GM19193 (cell line): ENCODE measurements around the gene ZNF445.

Source experiments
- POLR2A ChIP-seq: IDR thresholded peaks from 4 replicates; pipeline ENCODE4 v1.6.1; 2011; ENCODE audit not compliant: insufficient read depth, insufficient read length; ENCODE audit errors: extremely low read depth

Gene ZNF445

GRCh38 chr3:44477312-44478030 lies at the start of gene ZNF445:
ZNF445 (minus strand) TSS chr3:44477670; CDS start chr3:44455549, 22,121 bp downstream.
- peak; percentile 77 for TF ChIP-seq POLR2A

- no peak for TF ChIP-seq POLR2A
Measured at GRCh38 chr3:44525060-44525459, 47.6 kb upstream of the ZNF445 start.

GRCh38 chr3:44522494-44522933 lies 45.0 kb upstream of the ZNF445 start:
- no peak for TF ChIP-seq POLR2A

GRCh38 chr3:44521721-44522120 lies 44.3 kb upstream of the ZNF445 start:
- no peak for TF ChIP-seq POLR2A

- TF ChIP-seq POLR2A: no peak
Measured at GRCh38 chr3:44518782-44519156, 41.3 kb upstream of the ZNF445 start.

- TF ChIP-seq POLR2A: no peak
Measured at GRCh38 chr3:44516230-44516629, 38.8 kb upstream of the ZNF445 start.

GRCh38 chr3:44513513-44513912 lies 36.0 kb upstream of the ZNF445 start:
- TF ChIP-seq POLR2A: no peak

- TF ChIP-seq POLR2A: no peak
Measured at GRCh38 chr3:44511238-44511566, 33.7 kb upstream of the ZNF445 start.

GRCh38 chr3:44510000-44510368 lies 32.5 kb upstream of the ZNF445 start:
- TF ChIP-seq POLR2A: no peak

GRCh38 chr3:44509393-44509921 lies 32.0 kb upstream of the ZNF445 start:
- TF ChIP-seq POLR2A: no peak

- no peak for TF ChIP-seq POLR2A
Measured at GRCh38 chr3:44506961-44507360, 29.5 kb upstream of the ZNF445 start.

GRCh38 chr3:44506556-44506955 lies 29.1 kb upstream of the ZNF445 start:
- TF ChIP-seq POLR2A: no peak

GRCh38 chr3:44504566-44504965 lies 27.1 kb upstream of the ZNF445 start:
- no peak for TF ChIP-seq POLR2A

- TF ChIP-seq POLR2A: no peak
Measured at GRCh38 chr3:44501971-44502370, 24.5 kb upstream of the ZNF445 start.

GRCh38 chr3:44499149-44499898 lies 21.9 kb upstream of the ZNF445 start:
- no peak for TF ChIP-seq POLR2A

GRCh38 chr3:44495636-44496415 lies 18.4 kb upstream of the ZNF445 start:
- no peak for TF ChIP-seq POLR2A

- TF ChIP-seq POLR2A: no peak
Measured at GRCh38 chr3:44492496-44492895, 15.0 kb upstream of the ZNF445 start.
